ENCODE data around the gene RAD51D.

The RAD51D gene

DNA sequence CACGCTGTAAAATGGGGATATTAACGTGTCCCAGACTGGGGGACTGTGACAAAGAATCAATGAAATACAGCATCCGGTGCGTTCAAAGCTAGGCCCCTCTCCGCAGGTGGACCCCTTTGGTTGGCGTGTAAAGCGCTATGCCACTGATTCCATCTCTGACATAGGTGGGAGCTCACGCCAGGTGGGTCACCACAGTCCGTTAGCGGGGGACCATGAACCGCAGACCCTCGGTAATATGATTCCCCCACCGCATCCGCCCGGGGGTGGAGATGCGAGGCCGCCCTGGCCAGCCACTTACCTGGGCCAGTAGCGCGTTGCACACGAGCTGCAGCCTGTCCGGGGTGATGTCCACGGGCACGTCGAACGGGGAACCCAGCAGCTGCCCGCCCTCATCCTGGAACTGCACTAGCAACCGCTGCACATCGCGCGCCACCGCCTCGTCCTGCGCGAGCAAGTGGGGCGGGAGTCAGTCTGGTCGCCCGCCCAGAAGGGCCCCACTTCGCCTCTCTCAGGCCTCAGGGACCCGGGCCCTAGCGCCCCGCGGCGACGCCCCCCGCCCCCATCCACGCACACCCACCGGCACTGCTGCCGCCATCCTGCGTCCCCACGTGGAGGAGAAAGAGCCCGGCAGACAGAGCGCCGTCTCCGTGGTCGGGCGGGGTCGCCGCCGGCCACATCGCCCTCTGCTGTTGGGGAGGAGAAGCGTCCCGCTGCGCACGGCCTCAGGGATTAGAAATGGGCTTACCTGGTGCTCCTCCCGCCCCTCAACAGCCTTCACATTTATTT, 22.2 kb upstream of the RAD51D start, which contains the start of gene NLE1:
NLE1 (minus strand) TSS at position 623 of the 786 bp plus-strand sequence; CDS start at position 595, 28 bp downstream.
- TF ChIP-seq, protein P1, sequence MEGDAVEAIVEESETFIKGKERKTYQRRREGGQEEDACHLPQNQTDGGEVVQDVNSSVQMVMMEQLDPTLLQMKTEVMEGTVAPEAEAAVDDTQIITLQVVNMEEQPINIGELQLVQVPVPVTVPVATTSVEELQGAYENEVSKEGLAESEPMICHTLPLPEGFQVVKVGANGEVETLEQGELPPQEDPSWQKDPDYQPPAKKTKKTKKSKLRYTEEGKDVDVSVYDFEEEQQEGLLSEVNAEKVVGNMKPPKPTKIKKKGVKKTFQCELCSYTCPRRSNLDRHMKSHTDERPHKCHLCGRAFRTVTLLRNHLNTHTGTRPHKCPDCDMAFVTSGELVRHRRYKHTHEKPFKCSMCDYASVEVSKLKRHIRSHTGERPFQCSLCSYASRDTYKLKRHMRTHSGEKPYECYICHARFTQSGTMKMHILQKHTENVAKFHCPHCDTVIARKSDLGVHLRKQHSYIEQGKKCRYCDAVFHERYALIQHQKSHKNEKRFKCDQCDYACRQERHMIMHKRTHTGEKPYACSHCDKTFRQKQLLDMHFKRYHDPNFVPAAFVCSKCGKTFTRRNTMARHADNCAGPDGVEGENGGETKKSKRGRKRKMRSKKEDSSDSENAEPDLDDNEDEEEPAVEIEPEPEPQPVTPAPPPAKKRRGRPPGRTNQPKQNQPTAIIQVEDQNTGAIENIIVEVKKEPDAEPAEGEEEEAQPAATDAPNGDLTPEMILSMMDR (conservative IDR thresholded peaks at IDR 0.05; ENCODE audit: low read depth, low read length): peak; percentile 91
- peak; percentile 32 for DNase-seq (ENCODE audit: low read depth)
- peak within 1 kb of the TSS; percentile 93 for H3K4me3 ChIP-seq (ENCODE audit: low read length)

DNA sequence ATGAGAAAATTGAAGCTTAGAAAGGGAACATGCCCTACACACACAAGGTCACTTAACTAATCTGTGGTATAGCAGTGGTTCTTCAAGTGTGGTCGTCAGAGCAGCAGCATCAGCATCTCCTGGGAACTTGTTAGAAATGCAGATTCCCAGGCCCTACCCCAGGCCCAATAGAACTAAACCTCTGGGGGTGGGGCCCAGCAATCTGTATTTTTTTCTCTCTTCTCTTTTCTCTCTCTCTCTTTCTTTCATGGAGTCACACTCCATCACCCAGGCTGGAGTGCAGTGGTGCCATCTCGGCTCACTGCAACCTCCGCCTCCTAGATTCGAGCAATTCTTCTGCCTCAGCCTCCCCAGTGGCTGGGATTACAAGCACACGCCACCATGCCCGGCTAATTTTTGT, 18.6 kb upstream of the RAD51D start:
- TF ChIP-seq, protein P1 (conservative IDR thresholded peaks at IDR 0.05; ENCODE audit: low read depth, low read length): no peak
- DNase-seq (ENCODE audit: low read depth): no peak
- H3K4me3 ChIP-seq (ENCODE audit: low read length): no peak overlapping the region

DNA sequence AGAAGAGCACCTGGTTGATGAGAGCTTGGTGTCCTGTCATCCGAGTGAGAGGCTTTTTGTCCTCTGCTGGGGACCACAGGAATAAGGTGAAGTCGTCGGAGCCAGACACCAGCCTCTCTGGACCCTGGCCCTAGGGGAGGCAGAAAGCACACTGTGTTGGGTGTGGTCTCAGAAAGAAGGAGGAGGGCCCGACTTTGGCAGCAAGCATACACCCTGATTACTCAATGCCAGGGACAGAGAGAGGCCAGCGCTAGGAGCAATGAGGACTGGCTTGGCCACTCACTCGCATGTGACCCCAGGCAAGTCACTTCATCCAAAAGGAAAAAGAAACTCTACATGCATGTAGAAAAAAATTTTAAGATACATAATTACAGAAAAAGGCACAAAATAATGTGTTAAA, 15.7 kb upstream of the RAD51D start:
- no peak overlapping the region for H3K4me3 ChIP-seq (ENCODE audit: low read length)
- no peak for DNase-seq (ENCODE audit: low read depth)
- TF ChIP-seq, protein P1 (conservative IDR thresholded peaks at IDR 0.05; ENCODE audit: low read depth, low read length): no peak

DNA sequence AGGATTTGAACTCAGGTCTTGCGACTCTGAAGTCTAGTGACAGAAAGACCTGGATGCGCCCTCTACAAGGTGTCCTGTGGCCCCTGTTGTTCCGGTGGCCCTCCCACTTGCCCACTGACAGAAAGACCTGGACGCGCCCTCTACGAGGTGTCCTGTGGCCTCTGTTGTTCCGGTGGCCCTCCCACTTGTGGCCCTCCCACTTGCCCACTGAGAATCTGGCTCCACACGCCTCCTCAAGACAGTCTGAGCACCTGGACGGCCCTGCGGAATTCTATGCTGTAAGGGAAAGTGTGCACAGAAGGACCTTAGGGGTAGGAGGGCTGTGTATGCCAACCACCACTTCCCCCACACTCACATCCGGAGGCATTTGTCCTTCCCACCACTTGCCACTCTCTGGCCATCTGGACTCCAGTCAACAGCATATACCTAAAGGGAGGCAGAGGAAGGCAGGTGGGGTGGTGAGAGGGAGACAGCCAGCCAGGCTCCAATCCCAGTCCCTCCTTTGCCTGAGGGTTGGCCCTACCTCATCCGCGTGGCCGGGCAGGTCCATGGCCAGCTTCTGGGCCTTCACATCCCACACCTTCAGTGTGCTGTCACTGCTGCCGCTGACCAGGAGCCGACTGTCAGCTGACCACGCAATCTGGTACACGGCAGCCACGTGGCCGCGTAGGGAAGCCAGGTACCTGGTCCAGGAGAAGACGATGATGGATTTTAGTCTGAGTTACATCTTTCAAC, 13.3 kb upstream of the RAD51D start:
- no peak for DNase-seq (ENCODE audit: low read depth)
- no peak overlapping the region for H3K4me3 ChIP-seq (ENCODE audit: low read length)
- TF ChIP-seq, protein P1 (conservative IDR thresholded peaks at IDR 0.05; ENCODE audit: low read depth, low read length): no peak

DNA sequence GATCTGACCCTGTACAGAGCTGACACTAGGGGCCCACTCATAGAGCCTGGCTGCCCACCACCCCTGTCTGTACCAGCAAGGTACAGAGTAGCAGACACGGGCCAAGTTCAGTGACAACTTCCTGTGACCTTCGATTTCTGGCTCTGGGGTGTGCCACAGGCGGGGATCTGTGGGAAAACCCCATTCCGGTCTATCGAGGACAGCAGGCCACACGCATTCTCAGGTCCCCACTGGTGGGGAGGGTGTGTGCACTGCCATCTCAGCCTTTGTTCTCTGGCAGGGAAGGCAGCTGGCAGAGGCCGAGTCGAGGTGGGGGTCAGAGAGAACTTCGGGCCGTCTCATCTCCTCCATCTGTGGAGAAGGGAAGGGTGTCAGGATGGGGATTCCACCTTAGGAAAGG, 12.4 kb upstream of the RAD51D start:
- TF ChIP-seq, protein P1 (conservative IDR thresholded peaks at IDR 0.05; ENCODE audit: low read depth, low read length): no peak
- no peak for DNase-seq (ENCODE audit: low read depth)
- no peak overlapping the region for H3K4me3 ChIP-seq (ENCODE audit: low read length)

DNA sequence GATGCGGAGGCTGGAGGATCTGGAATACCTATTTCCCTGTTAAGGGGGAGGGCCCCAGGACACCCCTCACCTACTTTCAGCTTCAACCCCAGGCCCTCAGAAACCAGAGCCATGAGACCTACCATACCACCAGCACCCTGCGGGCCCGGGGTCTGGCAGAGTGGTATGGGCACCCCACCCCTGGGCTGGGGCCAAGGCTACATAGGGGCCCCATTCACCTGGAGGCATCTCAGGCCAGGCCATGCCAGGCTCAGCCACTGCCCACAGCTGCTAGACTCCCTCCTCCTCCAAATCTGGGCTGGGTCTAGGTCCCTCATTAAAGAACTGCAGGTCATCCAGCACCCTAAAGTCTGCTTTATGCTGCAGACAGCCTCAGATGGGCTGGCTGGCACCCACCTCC, 10.7 kb upstream of the RAD51D start:
- TF ChIP-seq, protein P1 (conservative IDR thresholded peaks at IDR 0.05; ENCODE audit: low read depth, low read length): no peak
- no peak for DNase-seq (ENCODE audit: low read depth)
- no peak overlapping the region for H3K4me3 ChIP-seq (ENCODE audit: low read length)
